ENCODE measurements around the gene DVL3.
A peak's percentile ranks its signal among the peaks of the same experiment; 100 is the strongest.
"Not testable (repeated sequence)": the region's sequence is repeated elsewhere in the genome, so short reads cannot be mapped to it uniquely, and the experiment has no call there.

DVL3 gene
- long read RNA-seq, donor 1, full-length matches to known transcripts, result 10 of 10 reads
- long read RNA-seq, donor 1, partial matches to known transcripts, result 0 of 10 reads
- long read RNA-seq, donor 1, other reads (novel, unspliced or antisense), result 0 of 10 reads
- long read RNA-seq, donor 2, full-length matches to known transcripts, result 12 of 27 reads
- long read RNA-seq, donor 2, partial matches to known transcripts, result 15 of 27 reads
- long read RNA-seq, donor 2, other reads (novel, unspliced or antisense), result 0 of 27 reads
- long read RNA-seq, donor 3, full-length matches to known transcripts, result 8 of 8 reads
- long read RNA-seq, donor 3, partial matches to known transcripts, result 0 of 8 reads
- long read RNA-seq, donor 3, other reads (novel, unspliced or antisense), result 0 of 8 reads
- long read RNA-seq, donor 4, full-length matches to known transcripts, result 4 of 11 reads
- long read RNA-seq, donor 4, partial matches to known transcripts, result 7 of 11 reads
- long read RNA-seq, donor 4, other reads (novel, unspliced or antisense), result 0 of 11 reads
- long read RNA-seq, donor 5, full-length matches to known transcripts, result 12 of 18 reads
- long read RNA-seq, donor 5, partial matches to known transcripts, result 6 of 18 reads
- long read RNA-seq, donor 5, other reads (novel, unspliced or antisense), result 0 of 18 reads
- long read RNA-seq, donor 6, full-length matches to known transcripts, result 10 of 22 reads
- long read RNA-seq, donor 6, partial matches to known transcripts, result 12 of 22 reads
- long read RNA-seq, donor 6, other reads (novel, unspliced or antisense), result 0 of 22 reads
- long read RNA-seq, donor 7, full-length matches to known transcripts, result 23 of 96 reads
- long read RNA-seq, donor 7, partial matches to known transcripts, result 73 of 96 reads
- long read RNA-seq, donor 7, other reads (novel, unspliced or antisense), result 0 of 96 reads
- long read RNA-seq, donor 8, full-length matches to known transcripts, result 11 of 21 reads
- long read RNA-seq, donor 8, partial matches to known transcripts, result 10 of 21 reads
- long read RNA-seq, donor 8, other reads (novel, unspliced or antisense), result 0 of 21 reads

GRCh38 chr3:184154885-184155643 is at the start of gene DVL3:
Gene DVL3 (plus strand): TSS chr3:184155377. CDS start chr3:184155636, 259 bp downstream.
- peak; percentile 82 for DNase-seq

- no peak for DNase-seq
These were observed 44.9 kb upstream of the DVL3 start for GRCh38 chr3:184110316-184110725.

DNA sequence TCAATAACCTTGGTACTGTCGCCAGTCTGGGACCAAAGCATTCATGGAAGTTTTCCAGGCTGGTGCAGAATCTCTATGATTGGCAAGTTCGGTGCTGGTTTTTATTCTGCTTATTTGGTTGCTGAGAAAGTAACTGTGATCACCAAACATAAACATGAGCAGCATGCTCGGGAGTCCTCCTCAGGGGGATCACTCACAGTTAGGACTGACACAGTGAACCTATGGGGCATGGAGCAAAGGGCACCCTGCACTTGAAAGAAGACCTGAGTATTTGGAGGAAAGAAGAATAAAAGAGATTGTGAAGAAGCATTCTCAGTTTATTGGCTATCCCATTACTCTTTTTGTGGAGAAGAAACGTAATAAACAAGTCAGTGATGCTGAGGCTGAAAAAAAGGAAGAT is 39.2 kb upstream of the DVL3 start:
- no peak for DNase-seq

DNA sequence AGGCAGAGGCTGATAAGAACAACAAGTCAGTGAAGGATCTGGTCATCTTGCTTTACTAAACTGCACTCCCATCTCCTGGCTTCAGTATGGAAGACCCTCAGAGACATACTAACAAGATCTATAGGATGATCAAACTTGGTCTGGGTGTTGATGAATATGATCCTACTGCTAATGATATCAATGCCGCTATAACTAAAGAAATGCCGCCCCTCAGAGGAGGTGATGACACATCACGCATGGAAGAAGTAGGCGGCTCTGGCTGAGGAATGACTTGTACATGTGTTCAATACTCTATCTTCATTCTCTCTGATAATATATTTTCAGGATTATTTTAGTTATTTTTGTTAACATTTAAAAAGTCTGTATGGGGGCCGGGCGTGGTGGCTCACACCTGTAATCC is 37.5 kb upstream of the DVL3 start:
- DNase-seq, result no peak

- not testable (repeated sequence) for DNase-seq
These were observed 34.1 kb upstream of the DVL3 start for GRCh38 chr3:184121031-184121430.

GRCh38 chr3:184126006-184126405 is 29.2 kb upstream of the DVL3 start:
- no peak for DNase-seq

- DNase-seq, result no peak
These were observed 26.2 kb upstream of the DVL3 start for GRCh38 chr3:184129012-184129411.

GRCh38 chr3:184132945-184133344 is 22.2 kb upstream of the DVL3 start:
- DNase-seq, result no peak

GRCh38 chr3:184133840-184134745 is 21.1 kb upstream of the DVL3 start:
- DNase-seq, result peak; percentile 77

- no peak for DNase-seq
These were observed 20.4 kb upstream of the DVL3 start for GRCh38 chr3:184134746-184135148.

GRCh38 chr3:184135149-184135910 is 19.8 kb upstream of the DVL3 start, which contains the start of gene EIF2B5:
Gene EIF2B5 (plus strand): TSS chr3:184135358. CDS start chr3:184135386, 28 bp downstream.
- DNase-seq, result peak; percentile 90

- DNase-seq, result no peak
These were observed 19.3 kb upstream of the DVL3 start for GRCh38 chr3:184135911-184136260.

GRCh38 chr3:184140436-184140835 is 14.7 kb upstream of the DVL3 start:
- no peak for DNase-seq

DNA sequence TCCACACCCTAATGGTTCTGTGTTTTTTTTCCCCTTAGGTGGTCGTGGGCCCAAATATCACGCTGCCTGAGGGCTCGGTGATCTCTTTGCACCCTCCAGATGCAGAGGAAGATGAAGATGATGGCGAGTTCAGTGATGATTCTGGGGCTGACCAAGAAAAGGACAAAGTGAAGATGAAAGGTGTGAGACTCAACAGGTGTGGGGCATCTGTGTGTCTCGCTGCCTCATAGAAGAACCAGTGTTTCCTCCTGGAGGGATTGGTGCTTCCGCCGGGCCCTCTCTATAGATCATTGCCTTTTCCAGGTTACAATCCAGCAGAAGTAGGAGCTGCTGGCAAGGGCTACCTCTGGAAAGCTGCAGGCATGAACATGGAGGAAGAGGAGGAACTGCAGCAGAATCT is 13.0 kb upstream of the DVL3 start:
- no peak for DNase-seq

DNA sequence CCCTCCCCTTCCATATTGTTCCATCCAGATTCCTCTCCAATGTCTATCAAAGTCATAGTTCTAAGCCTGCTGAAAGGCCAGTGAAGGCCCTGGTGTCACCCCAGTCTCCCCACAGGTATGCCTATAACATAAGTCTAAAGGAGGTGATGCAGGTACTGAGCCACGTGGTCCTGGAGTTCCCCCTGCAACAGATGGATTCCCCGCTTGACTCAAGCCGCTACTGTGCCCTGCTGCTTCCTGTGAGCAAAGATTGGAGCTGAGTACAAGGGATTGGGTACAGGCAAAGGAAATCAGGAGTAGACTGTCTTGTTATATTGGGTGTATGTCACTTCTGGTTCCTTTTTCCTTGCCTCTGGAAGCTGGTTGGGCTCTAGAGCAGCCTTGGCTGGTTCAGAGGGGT is 11.8 kb upstream of the DVL3 start:
- DNase-seq, result no peak

DNA sequence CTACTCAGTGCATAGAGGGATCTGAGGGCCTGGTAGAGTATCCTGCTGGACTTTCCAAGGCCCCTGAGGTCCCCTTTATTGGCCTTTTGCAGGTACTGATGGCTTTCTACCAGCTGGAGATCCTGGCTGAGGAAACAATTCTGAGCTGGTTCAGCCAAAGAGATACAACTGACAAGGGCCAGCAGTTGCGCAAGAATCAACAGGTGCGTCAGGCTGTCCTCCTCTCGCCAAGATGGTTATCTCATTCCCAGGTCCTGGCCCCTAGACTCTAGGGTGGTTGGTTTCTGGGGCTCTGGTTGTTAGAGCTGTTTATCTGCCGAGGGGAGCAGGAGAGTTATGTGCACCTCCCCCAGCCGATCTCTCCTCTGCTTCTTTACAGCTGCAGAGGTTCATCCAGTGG is 10.7 kb upstream of the DVL3 start:
- no peak for DNase-seq

DNA sequence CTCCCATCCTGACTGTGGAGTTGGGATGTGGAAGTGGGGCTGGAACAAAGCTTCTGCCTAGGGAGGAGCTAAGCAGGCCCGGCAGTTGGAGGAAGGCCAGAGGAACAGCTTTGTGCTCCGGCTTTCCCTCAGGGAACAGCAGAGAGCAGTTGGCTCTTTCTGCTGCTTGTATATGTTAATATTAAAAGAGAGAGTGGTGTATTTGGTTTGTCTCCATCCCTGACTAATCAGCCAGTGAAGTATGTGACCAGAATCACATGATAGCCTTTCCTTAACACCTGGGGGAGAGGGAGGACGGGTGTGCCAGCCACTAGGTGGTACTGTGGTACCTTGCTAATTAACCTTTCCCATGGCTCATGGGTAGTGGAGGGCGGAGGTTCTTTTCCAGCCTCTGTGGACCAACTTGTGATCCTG is 10.1 kb upstream of the DVL3 start:
- peak; percentile 32 for DNase-seq

DNA sequence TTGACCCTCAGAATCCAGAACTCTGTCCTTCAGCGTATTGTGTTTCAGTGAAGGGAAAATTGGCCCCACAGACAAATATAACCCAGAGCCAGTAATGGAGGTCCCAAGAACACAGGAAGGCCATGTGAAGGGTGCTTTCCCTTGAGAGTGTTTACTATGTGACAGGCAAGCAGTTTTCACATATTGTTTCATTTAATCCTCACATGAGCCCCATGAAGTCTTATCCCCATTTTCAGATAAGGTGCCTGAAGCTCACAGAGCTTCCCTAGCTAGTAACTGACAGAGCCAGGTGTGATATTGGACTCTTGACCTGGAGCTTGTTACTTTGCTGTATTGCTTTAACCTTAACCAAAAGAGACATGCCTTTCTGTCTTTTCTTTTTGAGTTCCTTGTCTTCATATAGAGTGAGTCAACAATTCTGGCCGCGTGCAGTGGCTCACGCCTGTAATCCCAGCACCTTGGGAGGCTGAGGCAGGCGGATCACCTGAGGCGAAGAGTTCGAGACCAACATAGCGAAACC is 9.4 kb upstream of the DVL3 start:
- no peak for DNase-seq

DNA sequence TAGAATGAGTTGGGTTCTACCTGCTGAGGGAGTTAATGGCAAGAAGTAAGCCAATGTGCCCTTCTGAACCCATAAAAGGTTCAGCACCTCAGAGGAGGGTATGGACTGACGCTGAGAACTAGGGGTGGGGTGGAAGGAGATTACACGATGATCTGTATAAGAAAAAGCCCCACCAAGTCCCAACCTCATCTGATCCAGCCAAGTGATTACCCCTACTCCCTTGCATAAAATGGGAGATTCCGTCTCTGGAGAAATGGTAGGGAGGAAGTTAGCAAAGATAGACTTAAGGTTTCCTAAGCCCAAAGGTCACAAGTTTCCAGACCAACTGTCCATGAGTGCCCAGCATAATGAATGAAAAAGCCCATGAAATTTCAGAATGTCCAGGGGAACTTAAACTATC is 7.1 kb upstream of the DVL3 start:
- DNase-seq, result no peak

DNA sequence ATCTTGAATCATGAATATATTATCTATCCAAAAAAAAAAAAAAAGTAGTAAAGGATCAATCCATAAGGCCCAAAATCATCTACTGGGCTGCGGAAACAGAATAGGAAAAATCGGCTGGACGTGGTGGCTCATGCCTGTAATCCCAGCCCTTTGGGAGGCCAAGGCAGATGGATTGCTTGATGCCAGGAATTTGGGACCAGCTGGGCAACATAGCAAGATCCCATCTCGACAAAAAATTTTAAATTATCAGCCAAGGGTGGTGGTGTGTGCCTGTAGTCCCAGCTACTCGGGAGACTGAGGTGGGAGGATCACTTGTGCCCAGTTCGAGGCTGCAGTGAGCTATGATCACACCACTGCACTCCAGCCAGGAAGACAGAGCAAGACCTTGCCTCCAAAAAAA is 6.1 kb upstream of the DVL3 start:
- no peak for DNase-seq

All from right kidney (tissue), 9 donors.